Neutrophil (primary cell): ENCODE measurements around the gene TNFRSF12A.
A peak's percentile ranks its signal among the peaks of the same experiment; 100 is the strongest.

Experiments used
- H3K27ac ChIP-seq: fragments of 200-600 bp; sonication (generic); 2 replicates; pipeline ENCODE4 v1.5.1; 2016; ENCODE audit warnings: mild to moderate bottlenecking, moderate library complexity
- H3K27me3 ChIP-seq: fragments of 200-600 bp; sonication (generic); 2 replicates; pipeline ENCODE4 v1.6.0; 2016; ENCODE audit warnings: mild to moderate bottlenecking
- H3K36me3 ChIP-seq: fragments of 200-600 bp; sonication (generic); 2 replicates; pipeline ENCODE4 v1.5.1; 2017
- H3K4me1 ChIP-seq, 2 experiments: fragments of 200-600 bp in 1 of 2; sonication (generic) in 1 of 2; 1 replicate in 1 of 2; 2 replicates in 1 of 2; pipeline versions ENCODE4 v1.5.1 to v1.6.1; 2013 to 2016; ENCODE audit warnings: low read depth in 1 of 2, low read length in 1 of 2, mild to moderate bottlenecking in 1 of 2, moderate library complexity in 1 of 2; ENCODE audit not compliant: control insufficient read depth in 1 of 2, insufficient read depth in 1 of 2
- H3K4me3 ChIP-seq, 2 experiments: fragments of 200-600 bp in 1 of 2; sonication (generic) in 1 of 2; 1 replicate in 1 of 2; 2 replicates in 1 of 2; pipeline ENCODE4 v1.5.1; 2013 to 2016; ENCODE audit warnings: low read depth in 1 of 2, low read length in 1 of 2, mild to moderate bottlenecking in 1 of 2, moderate library complexity in 1 of 2
- H3K9me3 ChIP-seq: fragments of 200-600 bp; sonication (generic); 2 replicates; pipeline ENCODE4 v1.5.1; 2016
- CTCF ChIP-seq: fragments of 200-600 bp; sonication (generic); IDR thresholded peaks from 2 replicates; pipeline ENCODE4 v1.5.1; 2016; ENCODE audit warnings: antibody characterized with exemption

TNFRSF12A gene

GRCh38 chr16:3017794-3018506, 2.2 kb upstream of the TNFRSF12A start, which contains the start of gene CLDN6:
TSS of gene CLDN6 (minus strand) at chr16:3018183. CDS start at chr16:3016021, 2,162 bp downstream.
- peak; percentile 14 for TF ChIP-seq CTCF
- Histone ChIP-seq H3K4me3 (peak within 1 kb of the TSS in 1 of 2 experiments; percentile 21), H3K4me1 (peaks cover 38 to 51% of the 10 kb centered on the region in 2 experiments), H3K36me3 (peaks cover 30% of the 10 kb centered on the region), H3K27ac (peak within 1 kb of the TSS; percentile 11), H3K9me3 (no peaks in the 10 kb centered on the region), H3K27me3 (peaks cover 22% of the 10 kb centered on the region)

GRCh38 chr16:3019594-3020246, 448 bp upstream of the TNFRSF12A start:
- Histone ChIP-seq H3K4me3 (peak overlapping the region; percentile 83 to 95), H3K9me3 (no peaks in the 10 kb centered on the region), H3K36me3 (peaks cover 18% of the 10 kb centered on the region), H3K27me3 (peaks cover 22% of the 10 kb centered on the region), H3K4me1 (peaks cover 52 to 66% of the 10 kb centered on the region in 2 experiments), H3K27ac (peak overlapping the region; percentile 90)
- no peak for TF ChIP-seq CTCF

- peaks cover 52 to 66% of the 10 kb centered on the region in 2 experiments for H3K4me1 ChIP-seq
- H3K36me3 ChIP-seq, result peaks cover 14% of the 10 kb centered on the region
- peak overlapping the region; percentile 83 to 95 for H3K4me3 ChIP-seq
- no peaks in the 10 kb centered on the region for H3K9me3 ChIP-seq
- H3K27me3 ChIP-seq, result peaks cover 22% of the 10 kb centered on the region
- no peak for TF ChIP-seq CTCF
- peak overlapping the region; percentile 90 for H3K27ac ChIP-seq
These were observed 658 bp downstream of the TNFRSF12A start for GRCh38 chr16:3020604-3021448.

- H3K27ac ChIP-seq, result peak overlapping the region; percentile 90
- H3K9me3 ChIP-seq, result no peaks in the 10 kb centered on the region
- H3K4me1 ChIP-seq, result peaks cover 52 to 66% of the 10 kb centered on the region in 2 experiments
- H3K36me3 ChIP-seq, result peaks cover 14% of the 10 kb centered on the region
- H3K27me3 ChIP-seq, result peaks cover 22% of the 10 kb centered on the region
- H3K4me3 ChIP-seq, result peak overlapping the region; percentile 83 to 95
- peak; percentile 46 for TF ChIP-seq CTCF
These were observed 1.5 kb downstream of the TNFRSF12A start for GRCh38 chr16:3021449-3022207.

- Histone ChIP-seq H3K4me3 (peak overlapping the region; percentile 83 to 95), H3K27me3 (peaks cover 22% of the 10 kb centered on the region), H3K27ac (peak overlapping the region; percentile 90), H3K9me3 (no peaks in the 10 kb centered on the region), H3K36me3 (peaks cover 14% of the 10 kb centered on the region), H3K4me1 (peaks cover 52 to 69% of the 10 kb centered on the region in 2 experiments)
- TF ChIP-seq CTCF, result no peak
These were observed 2.1 kb downstream of the TNFRSF12A start for GRCh38 chr16:3022208-3022683.
